SH-SY5Y (cell line): Measurements from ENCODE around the gene DNAH1.

Source experiments
- GATA2 ChIP-seq: IDR thresholded peaks from 2 replicates; pipeline ENCODE4 v1.6.1; 2011; ENCODE audit warnings: mild to moderate bottlenecking, low read depth, low read length
- GATA3 ChIP-seq: IDR thresholded peaks from 2 replicates; pipeline ENCODE4 v1.6.1; 2011; ENCODE audit warnings: low read depth, mild to moderate bottlenecking, low read length, moderate library complexity

DNA sequence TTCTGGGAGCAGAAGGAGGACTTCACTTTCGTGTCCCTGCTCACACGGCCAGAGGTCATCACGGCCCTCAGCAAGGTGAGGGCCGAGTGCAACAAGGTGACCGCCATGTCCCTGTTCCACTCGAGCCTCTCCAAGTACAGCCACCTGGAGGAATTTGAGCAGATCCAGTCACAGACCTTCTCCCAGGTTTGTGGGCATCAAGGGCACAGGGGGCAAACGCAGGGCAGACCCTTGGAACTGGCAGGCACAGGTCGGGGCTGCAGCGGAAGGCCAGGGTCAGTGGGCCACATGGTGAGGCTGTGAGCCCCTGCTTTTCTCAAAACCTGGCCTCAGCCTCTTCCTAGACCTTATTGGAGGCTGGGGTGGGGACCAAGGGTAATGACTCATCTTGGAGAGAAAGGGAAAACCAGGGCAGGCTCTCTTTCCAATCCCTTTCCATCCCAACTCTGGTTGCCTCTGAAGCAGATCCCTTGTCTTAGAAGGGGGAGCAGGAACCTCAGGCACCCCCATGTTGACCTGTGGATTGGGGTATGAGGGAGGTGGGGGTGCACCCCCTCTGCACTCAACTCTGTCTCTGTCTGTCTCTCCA lies 29.5 kb downstream of the DNAH1 start:
- TF ChIP-seq GATA2 (no peak), GATA3 (no peak)
